Measurements from ENCODE around the gene CAMK2B. TPM values are rescaled to one million over a fixed set of nuclear protein-coding genes. Genes with fewer than 3 reads are reported as not detected.

CAMK2B gene
- total RNA-seq, 1 donor from 2014 or later = 98.0 TPM

GRCh38 chr7:44287488-44288380 lies 37.7 kb downstream of the CAMK2B start:
- intact Hi-C loops (cut with micrococcal nuclease) = no loop called here
- no peak overlapping the region for H3K27ac ChIP-seq (replicated peaks)

GRCh38 chr7:44286618-44287487 lies 38.5 kb downstream of the CAMK2B start:
- Histone ChIP-seq H3K27ac (replicated peaks) (peak overlapping the region; percentile 54), H3K4me1 (peaks cover 88% of the 10 kb centered on the region)
- intact Hi-C loops (cut with micrococcal nuclease) = no loop called here

More at GRCh38 chr7:44287488-44288380, 37.7 kb downstream of the CAMK2B start:
- peak; percentile 6 for DNase-seq
- Histone ChIP-seq H3K4me3 (no peak overlapping the region), H3K27me3 (ENCODE audit: low read depth) (no peaks in the 10 kb centered on the region), H3K9me3 (replicated peaks) (no peaks in the 10 kb centered on the region), H3K4me1 (peaks cover 88% of the 10 kb centered on the region), H3K36me3 (no peaks in the 10 kb centered on the region)
- no peak for TF ChIP-seq CTCF (IDR thresholded peaks at IDR 0.05; ENCODE audit: borderline replicate concordance)

GRCh38 chr7:44286182-44286617 lies 39.2 kb downstream of the CAMK2B start:
- peak overlapping the region; percentile 54 for H3K27ac ChIP-seq (replicated peaks)
- no peaks in the 10 kb centered on the region for H3K36me3 ChIP-seq
- peak; percentile 22 for TF ChIP-seq CTCF (IDR thresholded peaks at IDR 0.05; ENCODE audit: borderline replicate concordance)
- intact Hi-C loops (cut with micrococcal nuclease) = no loop called here
- DNase-seq = peak; percentile 14
- peaks cover 88% of the 10 kb centered on the region for H3K4me1 ChIP-seq
- no peak overlapping the region for H3K4me3 ChIP-seq
- no peaks in the 10 kb centered on the region for H3K9me3 ChIP-seq (replicated peaks)
- H3K27me3 ChIP-seq (ENCODE audit: low read depth) = no peaks in the 10 kb centered on the region

More at GRCh38 chr7:44286618-44287487, 38.5 kb downstream of the CAMK2B start:
- peak; percentile 13 for DNase-seq
- Histone ChIP-seq H3K4me3 (no peak overlapping the region), H3K9me3 (replicated peaks) (no peaks in the 10 kb centered on the region), H3K27me3 (ENCODE audit: low read depth) (no peaks in the 10 kb centered on the region), H3K36me3 (no peaks in the 10 kb centered on the region)
- TF ChIP-seq CTCF (IDR thresholded peaks at IDR 0.05; ENCODE audit: borderline replicate concordance) = no peak

- no peak for TF ChIP-seq CTCF (IDR thresholded peaks at IDR 0.05; ENCODE audit: borderline replicate concordance)
- peak; percentile 5 for DNase-seq
- peaks cover 88% of the 10 kb centered on the region for H3K4me1 ChIP-seq
- no peaks in the 10 kb centered on the region for H3K27me3 ChIP-seq (ENCODE audit: low read depth)
- no peak overlapping the region for H3K4me3 ChIP-seq
- no peaks in the 10 kb centered on the region for H3K9me3 ChIP-seq (replicated peaks)
- no peaks in the 10 kb centered on the region for H3K36me3 ChIP-seq
- intact Hi-C loops (cut with micrococcal nuclease) = no loop called here
- H3K27ac ChIP-seq (replicated peaks) = peak overlapping the region; percentile 83
Measured at GRCh38 chr7:44285561-44285960, 39.8 kb downstream of the CAMK2B start.

- no peaks in the 10 kb centered on the region for H3K27me3 ChIP-seq (ENCODE audit: low read depth)
- no peak overlapping the region for H3K4me3 ChIP-seq
- H3K27ac ChIP-seq (replicated peaks) = peak overlapping the region; percentile 83
- intact Hi-C loops (cut with micrococcal nuclease) = no loop called here
- peaks cover 88% of the 10 kb centered on the region for H3K4me1 ChIP-seq
- no peak for TF ChIP-seq CTCF (IDR thresholded peaks at IDR 0.05; ENCODE audit: borderline replicate concordance)
- no peaks in the 10 kb centered on the region for H3K9me3 ChIP-seq (replicated peaks)
- peak; percentile 7 for DNase-seq
- H3K36me3 ChIP-seq = no peaks in the 10 kb centered on the region
Measured at GRCh38 chr7:44284881-44285541, 40.4 kb downstream of the CAMK2B start.

All from left ventricle myocardium inferior (tissue), 1 donor.